A673 (cell line): ENCODE results near the gene ELFN1.

Source experiments
- CTCF ChIP-seq: fragments of 300-800, 200-600 bp; sonication (generic); conservative IDR thresholded peaks from 2 replicates; pipeline ENCODE4 v1.5.1; 2017; ENCODE audit warnings: low read depth, mild to moderate bottlenecking, antibody characterized with exemption, low read length, moderate library complexity, mixed read lengths
- EZH2 ChIP-seq: fragments of 200-600 bp; sonication (generic); IDR thresholded peaks from 2 replicates; pipeline ENCODE4 v1.6.1; 2017; ENCODE audit warnings: borderline replicate concordance, low read depth, mild to moderate bottlenecking, mixed read lengths, antibody characterized with exemption, low read length; ENCODE audit not compliant: poor library complexity, severe bottlenecking

GRCh38 chr7:1779445-1779844 is 109.4 kb downstream of the ELFN1 start:
- TF ChIP-seq CTCF, result no peak
- no peak for TF ChIP-seq EZH2
